ENCODE results near the gene CTU2. TPM values are rescaled to one million over a fixed set of nuclear protein-coding genes. Genes with fewer than 3 reads are reported as not detected.

Gene CTU2
- total RNA-seq = 11.5 and 17.8 TPM in 2 replicates

DNA sequence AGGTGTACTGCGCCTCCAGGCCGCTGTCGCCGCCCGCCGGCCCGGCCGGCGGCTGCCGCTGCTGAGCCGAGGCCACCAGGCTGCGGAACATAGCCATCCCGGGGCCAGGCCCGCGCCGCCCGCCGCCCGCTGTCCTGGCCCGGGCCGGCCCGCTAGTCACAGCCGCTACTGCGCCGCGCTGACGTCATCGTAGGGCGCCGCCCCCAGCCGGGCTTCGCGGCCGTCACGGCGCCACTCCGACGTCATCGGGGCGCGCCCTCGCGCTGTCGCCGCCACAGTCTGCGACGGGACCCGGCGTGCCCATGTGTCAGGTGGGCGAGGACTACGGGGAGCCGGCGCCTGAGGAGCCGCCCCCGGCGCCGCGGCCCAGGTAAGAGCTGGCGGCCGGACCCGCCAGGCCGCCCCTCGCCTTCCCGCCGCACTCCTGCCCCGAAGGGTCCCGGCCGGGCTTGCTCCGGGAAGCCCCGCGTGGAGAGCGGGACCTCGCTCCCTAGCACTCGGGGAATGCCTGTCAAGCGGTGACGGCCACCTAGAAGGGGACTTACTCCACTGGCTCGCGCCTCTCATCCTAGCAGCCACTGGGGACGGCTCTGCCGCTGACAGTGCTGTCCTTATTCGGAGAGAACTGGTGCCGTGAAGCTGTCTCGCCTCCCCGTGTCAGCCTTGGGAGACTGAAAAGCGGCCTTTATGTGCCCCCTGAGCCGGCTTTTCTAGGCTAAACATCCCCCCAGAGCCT, at the start of gene CTU2, which contains the start of gene RNF166:
Gene CTU2, plus strand, starts transcription at position 275 of the 736 bp plus-strand sequence. Its CDS starts 28 bp downstream, at position 303.
Gene RNF166, minus strand, starts transcription at position 180 of the 736 bp plus-strand sequence. Its CDS starts 83 bp downstream, at position 97.

GRCh38 chr16:88662843-88663606, 43.3 kb upstream of the CTU2 start, which contains the start of gene MVD:
TSS of gene MVD (minus strand) at chr16:88663091. CDS start at chr16:88663080, 11 bp downstream.

DNA sequence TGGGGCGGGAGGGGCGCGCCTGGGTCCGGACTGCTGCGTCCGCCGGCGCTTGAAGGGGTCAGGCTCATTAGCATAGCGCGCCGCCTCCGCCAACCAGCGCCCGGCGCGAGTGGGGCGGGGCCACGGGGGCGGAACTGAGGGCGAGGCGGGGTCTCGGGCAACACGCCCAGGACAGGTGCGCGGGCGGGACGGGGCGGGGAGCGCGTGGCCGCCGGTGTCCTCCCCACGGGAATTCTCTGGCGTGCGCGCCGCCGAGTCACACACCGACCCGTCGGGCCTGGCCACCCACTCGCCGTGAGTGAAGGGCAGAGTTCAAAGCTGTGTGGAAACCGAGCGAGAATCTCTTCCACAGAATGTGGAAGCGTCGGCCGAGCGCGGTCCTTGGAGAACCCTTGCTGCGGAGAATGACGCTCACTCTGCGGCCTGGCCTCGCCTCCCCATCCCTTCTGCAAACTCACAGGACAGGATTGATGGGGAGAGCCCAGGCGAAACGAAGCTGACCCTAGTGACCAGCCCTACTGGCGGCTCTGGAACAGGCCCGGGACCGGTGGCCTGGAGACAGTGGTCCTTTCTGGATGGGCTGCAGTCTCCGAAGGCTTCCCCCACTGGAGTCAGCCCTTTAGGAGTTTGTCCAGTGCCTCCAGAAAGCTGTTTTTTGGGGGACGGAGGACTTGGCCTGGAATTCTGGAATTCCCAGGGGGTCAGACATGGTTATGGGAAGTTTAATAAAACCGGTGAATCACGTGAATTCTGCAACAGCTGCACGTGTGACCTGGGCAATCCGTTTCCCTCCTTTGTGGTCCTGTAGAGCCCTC, 19.7 kb upstream of the CTU2 start, which contains the start of gene SNAI3:
Gene SNAI3, minus strand, starts transcription at position 69 of the 815 bp plus-strand sequence. CDS start 101 bp downstream, outside the sequence.

Other genes starting within 250 kb of the CTU2 start
- 11.3 and 12.8 TPM in 2 replicates for gene ZC3H18, start 136.1 kb upstream of the CTU2 start, total RNA-seq
- gene IL17C, start 67.9 kb upstream of the CTU2 start, total RNA-seq = not detected in 2 replicates
- 180 and 213 TPM in 2 replicates for gene CYBA, start 55.5 kb upstream of the CTU2 start, total RNA-seq
- 52.5 and 77.8 TPM in 2 replicates for gene MVD, start 43.4 kb upstream of the CTU2 start, total RNA-seq
- 0.23 TPM in 1 of 2 replicates, not detected in the other for gene SNAI3, start 20.0 kb upstream of the CTU2 start, total RNA-seq
- gene RNF166, start 95 bp upstream of the CTU2 start, total RNA-seq = 7.4 and 13.1 TPM in 2 replicates
- 272 and 555 TPM in 2 replicates for gene PIEZO1, start 78.7 kb downstream of the CTU2 start, total RNA-seq
- gene CDT1, start 97.3 kb downstream of the CTU2 start, total RNA-seq = 3.8 and 4.2 TPM in 2 replicates
- 56.4 and 79.3 TPM in 2 replicates for gene APRT, start 105.4 kb downstream of the CTU2 start, total RNA-seq
- 49.1 and 69.1 TPM in 2 replicates for gene GALNS, start 150.4 kb downstream of the CTU2 start, total RNA-seq
- 29.0 and 55.4 TPM in 2 replicates for gene TRAPPC2L, start 150.6 kb downstream of the CTU2 start, total RNA-seq
- gene PABPN1L, start 160.2 kb downstream of the CTU2 start, total RNA-seq = not detected in 2 replicates